ENCODE results near the gene KBTBD12.

Gene KBTBD12

DNA sequence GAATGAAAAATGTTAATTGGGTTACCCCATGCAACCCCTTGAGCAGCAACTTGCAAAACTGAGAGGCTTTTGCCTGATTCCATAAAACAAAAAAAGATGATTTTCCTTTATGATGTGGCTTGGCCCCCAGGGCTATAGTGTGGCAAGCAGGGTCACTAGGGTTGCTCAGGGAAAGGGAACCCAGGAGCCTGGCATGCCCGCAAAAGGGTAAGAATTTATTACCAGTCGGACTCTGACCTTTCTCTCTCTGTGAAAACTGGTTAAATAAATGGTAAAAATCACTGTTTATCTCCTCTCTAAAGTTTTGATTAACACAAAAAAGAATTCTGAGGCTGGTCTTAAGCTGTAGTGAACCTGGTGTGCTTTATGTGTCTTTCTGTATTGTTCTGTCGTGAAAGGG, 99.5 kb downstream of the KBTBD12 start:
- DNase-seq: no peak

- no peak for DNase-seq
Observed at GRCh38 chr3:128016502-128016901, 101.5 kb downstream of the KBTBD12 start.

- no peak for DNase-seq
Observed at GRCh38 chr3:128021768-128022372, 106.8 kb downstream of the KBTBD12 start.

GRCh38 chr3:128033102-128033501, 118.1 kb downstream of the KBTBD12 start:
- DNase-seq: no peak

GRCh38 chr3:128036119-128036518, 121.1 kb downstream of the KBTBD12 start:
- no peak for DNase-seq

Data from inflammatory macrophage (primary cell).